ENCODE measurements around the gene MYO1D. TPM values are rescaled to one million over a fixed set of nuclear protein-coding genes. Genes with fewer than 3 reads are reported as not detected.

Gene MYO1D
- total and polyA plus RNA-seq, 2 donors (not counting 3 experiments of a cell fraction or from before 2014, with no cell fraction given): 37.8 to 85.5 TPM

DNA sequence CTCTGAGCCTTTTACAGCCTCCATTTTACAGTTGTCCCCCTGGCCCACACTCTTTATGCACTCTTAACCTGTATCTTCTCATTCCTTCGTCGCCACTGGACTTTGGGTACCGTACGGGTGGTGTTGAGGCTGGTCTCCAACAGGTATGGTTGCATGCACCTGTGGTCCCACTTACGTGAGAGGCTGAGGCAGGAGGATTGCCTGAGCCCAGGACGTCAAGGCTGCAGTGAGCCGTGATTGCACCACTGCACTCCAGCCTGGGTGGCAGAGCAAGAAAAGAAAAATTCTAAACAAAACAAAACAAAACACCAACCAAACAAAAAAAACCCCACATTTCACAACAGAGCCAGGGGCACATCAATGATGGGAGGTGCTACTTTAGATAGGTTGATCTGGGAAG, 36.7 kb upstream of the MYO1D start:
- no peak for FAIRE-seq

More for the DNA sequence above, 36.7 kb upstream of the MYO1D start:
- no peaks in the 10 kb centered on the region for H3K9me1 ChIP-seq (replicated peaks; ENCODE audit: control insufficient read depth, extremely low read depth, insufficient read depth, low read length)
- no peaks in the 10 kb centered on the region for H3K79me2 ChIP-seq (ENCODE audit: control insufficient read depth, insufficient read depth, low read length)
- no peak overlapping the region for H3K4me2 ChIP-seq (ENCODE audit: insufficient read depth, low read length)
- BruUV-seq (replicated peaks): no TSS peak
- H3K36me3 ChIP-seq (ENCODE audit: control insufficient read depth in 2 of 2, extremely low read depth in 1 of 2, insufficient read depth in 2 of 2, low read length in 2 of 2): no peaks in the 10 kb centered on the region
- H3K27ac ChIP-seq (ENCODE audit: insufficient read depth, low read depth, low read length): no peak overlapping the region
- POLR2A ChIA-PET: no interaction called here
- DNase-seq (ENCODE audit: low read depth, low spot score): no peak
- no peaks in the 10 kb centered on the region for H4K20me1 ChIP-seq (replicated peaks; ENCODE audit: control insufficient read depth, extremely low read depth, insufficient read depth, low read length)
- intact Hi-C loops (cut with micrococcal nuclease): loop anchor here (2.0 kb wide), 1 partner anchor 37 kb away; the partner anchor contains the start of gene MYO1D
- no peak overlapping the region for H3K9ac ChIP-seq (replicated peaks; ENCODE audit: extremely low read depth, insufficient read depth, low read length)
- peaks cover 0 to 8% of the 10 kb centered on the region in 2 experiments for H3K27me3 ChIP-seq (ENCODE audit: control insufficient read depth in 2 of 2, insufficient read depth in 2 of 2, low read length in 2 of 2)
- no peak overlapping the region for H3K4me3 ChIP-seq (replicated peaks in 1 of 3; ENCODE audit: insufficient read depth in 1 of 3, low read depth in 1 of 3, low read length in 3 of 3)
- no peaks in the 10 kb centered on the region for H3K9me3 ChIP-seq (replicated peaks; ENCODE audit: control insufficient read depth, insufficient read depth, low read length)
- no peak overlapping the region for H2AFZ ChIP-seq (ENCODE audit: low read depth, low read length)
- dilution Hi-C loops (cut with MboI; ENCODE audit: extremely low pct_ligation_motif_present, low sequenced_read_pairs): no loop called here
- CTCF ChIA-PET: no interaction called here
- TF ChIP-seq POLR2A (IDR thresholded peaks at IDR 0.05; ENCODE audit: low read depth, low read length) (no peak), POLR2AphosphoS5 (IDR thresholded peaks at IDR 0.05; ENCODE audit: insufficient read depth, low read depth, low read length) (no peak), GATA2 (IDR thresholded peaks at IDR 0.05; ENCODE audit: insufficient read depth, insufficient read length, low read depth, low read length) (no peak), MAX (IDR thresholded peaks at IDR 0.05; ENCODE audit: insufficient read depth, insufficient read length) (no peak), FOS (IDR thresholded peaks at IDR 0.05; ENCODE audit: borderline replicate concordance, insufficient read depth, low read length) (no peak), EZH2 (IDR thresholded peaks at IDR 0.05; ENCODE audit: borderline replicate concordance, low read depth, low read length, severe bottlenecking) (no peak), JUN (IDR thresholded peaks at IDR 0.05; ENCODE audit: borderline replicate concordance, insufficient read depth, insufficient read length, low read depth) (no peak), MYC (IDR thresholded peaks at IDR 0.05; ENCODE audit: low read depth, low read length) (no peak)
- TF ChIP-seq, protein P1, sequence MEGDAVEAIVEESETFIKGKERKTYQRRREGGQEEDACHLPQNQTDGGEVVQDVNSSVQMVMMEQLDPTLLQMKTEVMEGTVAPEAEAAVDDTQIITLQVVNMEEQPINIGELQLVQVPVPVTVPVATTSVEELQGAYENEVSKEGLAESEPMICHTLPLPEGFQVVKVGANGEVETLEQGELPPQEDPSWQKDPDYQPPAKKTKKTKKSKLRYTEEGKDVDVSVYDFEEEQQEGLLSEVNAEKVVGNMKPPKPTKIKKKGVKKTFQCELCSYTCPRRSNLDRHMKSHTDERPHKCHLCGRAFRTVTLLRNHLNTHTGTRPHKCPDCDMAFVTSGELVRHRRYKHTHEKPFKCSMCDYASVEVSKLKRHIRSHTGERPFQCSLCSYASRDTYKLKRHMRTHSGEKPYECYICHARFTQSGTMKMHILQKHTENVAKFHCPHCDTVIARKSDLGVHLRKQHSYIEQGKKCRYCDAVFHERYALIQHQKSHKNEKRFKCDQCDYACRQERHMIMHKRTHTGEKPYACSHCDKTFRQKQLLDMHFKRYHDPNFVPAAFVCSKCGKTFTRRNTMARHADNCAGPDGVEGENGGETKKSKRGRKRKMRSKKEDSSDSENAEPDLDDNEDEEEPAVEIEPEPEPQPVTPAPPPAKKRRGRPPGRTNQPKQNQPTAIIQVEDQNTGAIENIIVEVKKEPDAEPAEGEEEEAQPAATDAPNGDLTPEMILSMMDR (IDR thresholded peaks at IDR 0.05; ENCODE audit: extremely low read depth in 1 of 2, insufficient read depth in 1 of 2, low read depth in 1 of 2, low read length in 2 of 2): no peak
- H3K4me1 ChIP-seq (ENCODE audit: control insufficient read depth, extremely low read depth, insufficient read depth, low read length): peaks cover 9% of the 10 kb centered on the region
